Measurements from ENCODE around the gene PLEKHM2. TPM values are rescaled to one million over a fixed set of nuclear protein-coding genes. Genes with fewer than 3 reads are reported as not detected.

The PLEKHM2 gene
- total RNA-seq, 1 experiment from 2014 or later, result 38.5 TPM

- no peaks in the 10 kb centered on the region for H3K9me2 ChIP-seq (ENCODE audit: insufficient read depth)
- POLR2A ChIA-PET, result no interaction called here
- H3K79me2 ChIP-seq (ENCODE audit: insufficient read depth, low read length), result no peaks in the 10 kb centered on the region
- CTCF ChIA-PET, result no interaction called here
- intact Hi-C loops (cut with micrococcal nuclease), result no loop called here
- H3K4me1 ChIP-seq (ENCODE audit: control insufficient read depth in 1 of 2, insufficient read depth in 2 of 2, low read length in 2 of 2), result peaks cover 0 to 5% of the 10 kb centered on the region in 2 experiments; a peak in 1 of 4 replicates
- no peak for TF ChIP-seq TCF7L2 (IDR thresholded peaks at IDR 0.05; ENCODE audit: borderline replicate concordance, extremely low read depth, insufficient read depth, insufficient read length)
- no peak for TF ChIP-seq ZFX (IDR thresholded peaks at IDR 0.05)
- TF ChIP-seq JUND (IDR thresholded peaks at IDR 0.05), result no peak
- no peak for TF ChIP-seq YY1 (IDR thresholded peaks at IDR 0.05; ENCODE audit: extremely low read depth, insufficient replicate concordance, low read depth, low read length)
- no peak for TF ChIP-seq SRF (IDR thresholded peaks at IDR 0.05; ENCODE audit: low read depth)
- TF ChIP-seq CBX3 (IDR thresholded peaks at IDR 0.05; ENCODE audit: low read depth), result no peak
- TF ChIP-seq CEBPB (IDR thresholded peaks at IDR 0.05; ENCODE audit: low read depth), result no peak
- no peak for TF ChIP-seq SIN3A (IDR thresholded peaks at IDR 0.05; ENCODE audit: low read depth)
- TF ChIP-seq, protein P1, sequence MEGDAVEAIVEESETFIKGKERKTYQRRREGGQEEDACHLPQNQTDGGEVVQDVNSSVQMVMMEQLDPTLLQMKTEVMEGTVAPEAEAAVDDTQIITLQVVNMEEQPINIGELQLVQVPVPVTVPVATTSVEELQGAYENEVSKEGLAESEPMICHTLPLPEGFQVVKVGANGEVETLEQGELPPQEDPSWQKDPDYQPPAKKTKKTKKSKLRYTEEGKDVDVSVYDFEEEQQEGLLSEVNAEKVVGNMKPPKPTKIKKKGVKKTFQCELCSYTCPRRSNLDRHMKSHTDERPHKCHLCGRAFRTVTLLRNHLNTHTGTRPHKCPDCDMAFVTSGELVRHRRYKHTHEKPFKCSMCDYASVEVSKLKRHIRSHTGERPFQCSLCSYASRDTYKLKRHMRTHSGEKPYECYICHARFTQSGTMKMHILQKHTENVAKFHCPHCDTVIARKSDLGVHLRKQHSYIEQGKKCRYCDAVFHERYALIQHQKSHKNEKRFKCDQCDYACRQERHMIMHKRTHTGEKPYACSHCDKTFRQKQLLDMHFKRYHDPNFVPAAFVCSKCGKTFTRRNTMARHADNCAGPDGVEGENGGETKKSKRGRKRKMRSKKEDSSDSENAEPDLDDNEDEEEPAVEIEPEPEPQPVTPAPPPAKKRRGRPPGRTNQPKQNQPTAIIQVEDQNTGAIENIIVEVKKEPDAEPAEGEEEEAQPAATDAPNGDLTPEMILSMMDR (IDR thresholded peaks at IDR 0.05 in 2 of 3, conservative IDR thresholded peaks at IDR 0.05 in 1 of 3; ENCODE audit: borderline replicate concordance in 1 of 3, insufficient read depth in 1 of 3, low read depth in 2 of 3, low read length in 2 of 3), result no peak
- TF ChIP-seq SP1 (IDR thresholded peaks at IDR 0.05; ENCODE audit: low read depth), result no peak
- TF ChIP-seq POLR2A (IDR thresholded peaks at IDR 0.05; ENCODE audit: borderline replicate concordance, extremely low read depth, insufficient read depth, insufficient read length), result no peak
- TF ChIP-seq REST (IDR thresholded peaks at IDR 0.05; ENCODE audit: low read depth), result no peak
- no peak for TF ChIP-seq ZNF274 (IDR thresholded peaks at IDR 0.05; ENCODE audit: low read depth, low read length)
- TF ChIP-seq FOSL1 (IDR thresholded peaks at IDR 0.05; ENCODE audit: low read depth), result no peak
- TF ChIP-seq POLR2AphosphoS5 (IDR thresholded peaks at IDR 0.05; ENCODE audit: low read depth, low read length), result no peak
- TF ChIP-seq ELF1 (IDR thresholded peaks at IDR 0.05; ENCODE audit: borderline replicate concordance, low read depth), result no peak
- TF ChIP-seq, protein P2, sequence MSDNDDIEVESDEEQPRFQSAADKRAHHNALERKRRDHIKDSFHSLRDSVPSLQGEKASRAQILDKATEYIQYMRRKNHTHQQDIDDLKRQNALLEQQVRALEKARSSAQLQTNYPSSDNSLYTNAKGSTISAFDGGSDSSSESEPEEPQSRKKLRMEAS (IDR thresholded peaks at IDR 0.05), result no peak
- TF ChIP-seq EZH2phosphoT487 (IDR thresholded peaks at IDR 0.05; ENCODE audit: borderline replicate concordance), result no peak
- no peak for TF ChIP-seq RAD21 (IDR thresholded peaks at IDR 0.05; ENCODE audit: low read depth)
- RAD21 ChIA-PET (ENCODE audit: low non-redundant PET in 1 of 2, low total read pairs in 2 of 2, uncharacterized antibody in 2 of 2, unreplicated experiment in 2 of 2), result no interaction called here
- ATAC-seq (no peak), DNase-seq (ENCODE audit: low read depth, low spot score) (no peak)
- H2AFZ ChIP-seq (ENCODE audit: low read depth, low read length, poor library complexity, severe bottlenecking), result no peak overlapping the region
- H3K4me2 ChIP-seq (ENCODE audit: low read length), result no peak overlapping the region
- no peak overlapping the region for H3K9ac ChIP-seq (ENCODE audit: low read length)
- H4K20me1 ChIP-seq (ENCODE audit: insufficient read depth), result no peaks in the 10 kb centered on the region
- H3K27me3 ChIP-seq (ENCODE audit: insufficient read depth, low read length), result no peaks in the 10 kb centered on the region
- no peaks in the 10 kb centered on the region for H3K9me3 ChIP-seq (ENCODE audit: control insufficient read depth in 1 of 2, insufficient read depth in 1 of 2, low read depth in 1 of 2, low read length in 2 of 2)
- no TSS peak for BruUV-seq (replicated peaks)
- peaks cover 0 to 7% of the 10 kb centered on the region in 2 experiments; a peak in 1 of 4 replicates for H3K36me3 ChIP-seq (ENCODE audit: control insufficient read depth in 1 of 2, insufficient read depth in 2 of 2, low read length in 2 of 2)
- H3K4me3 ChIP-seq (replicated peaks in 1 of 2; ENCODE audit: low read depth in 1 of 2, low read length in 2 of 2), result no peak overlapping the region
- H3K27ac ChIP-seq (ENCODE audit: low read depth, low read length), result no peak overlapping the region
Observed at GRCh38 chr1:15727424-15727823, 43.3 kb downstream of the PLEKHM2 start.

Data from HCT116 (cell line).